K562 (cell line): ENCODE results near the gene MGAT4B. TPM values are rescaled to one million over a fixed set of nuclear protein-coding genes. Genes with fewer than 3 reads are reported as not detected.

Experiments
- CBX3 ChIP-seq, 2 experiments: IDR thresholded peaks; 1 replicate in 1 of 2; 2 replicates in 1 of 2; pipeline ENCODE4 v1.6.1; 2012; ENCODE audit warnings: inconsistent platforms in 2 of 2, low read length in 2 of 2, borderline replicate concordance in 1 of 2, control low read depth in 1 of 2
- EP300 ChIP-seq: IDR thresholded peaks from 2 replicates; pipeline ENCODE4 v1.6.1; 2012; ENCODE audit warnings: low read length, improper control_type of control experiment
- HINFP ChIP-seq: fragments of 450-650 bp; conservative IDR thresholded peaks from 2 replicates; pipeline ENCODE4 v1.6.1; 2016; ENCODE audit warnings: missing genetic modification characterization, low read depth, mild to moderate bottlenecking, control low read depth, missing compliant biosample characterization
- MTA2 ChIP-seq: fragments of 450-650 bp; IDR thresholded peaks from 2 replicates; pipeline ENCODE4 v1.6.1; 2016; ENCODE audit warnings: low read depth
- POLR2A ChIP-seq: fragments of 450-650 bp; conservative IDR thresholded peaks from 2 replicates; pipeline ENCODE4 v1.6.1; 2016
- RHOXF2B ChIP-seq: fragments of 250-450 bp; sonication (Bioruptor Pico); conservative IDR thresholded peaks from 2 replicates; pipeline ENCODE4 v1.5.1; 2021
- RREB1 ChIP-seq: fragments of 250-450 bp; sonication (Bioruptor Pico); IDR thresholded peaks from 2 replicates; pipeline ENCODE4 v1.4.0; 2020
- SLC30A9 ChIP-seq: fragments of 250-450 bp; sonication (Bioruptor Pico); IDR thresholded peaks from 2 replicates; pipeline ENCODE4 v1.8.0; 2022; ENCODE audit warnings: mild to moderate bottlenecking, moderate library complexity
- SMARCA5 ChIP-seq: fragments of 450-650 bp; IDR thresholded peaks from 2 replicates; pipeline ENCODE4 v1.6.1; 2016
- SMARCB1 ChIP-seq: IDR thresholded peaks from 2 replicates; pipeline ENCODE4 v1.6.1; 2011; ENCODE audit warnings: improper control_type of control experiment, low read depth; ENCODE audit not compliant: insufficient read length
- TCF15 ChIP-seq: fragments of 250-450 bp; sonication (Bioruptor Pico); IDR thresholded peaks from 2 replicates; pipeline ENCODE4 v1.8.0; 2022; ENCODE audit warnings: moderate library complexity, mild to moderate bottlenecking, inconsistent platforms
- THAP12 ChIP-seq: fragments of 250-450 bp; sonication (Bioruptor Pico); IDR thresholded peaks from 2 replicates; pipeline ENCODE4 v1.9.0; 2021; ENCODE audit warnings: mild to moderate bottlenecking, inconsistent platforms
- TOE1 ChIP-seq, 2 experiments: fragments of 450-650 bp in 1 of 2; sonication (generic) in 1 of 2; formaldehyde crosslinking in 1 of 2; IDR thresholded peaks; 2 replicates each; pipeline versions ENCODE4 v1.7.1 to v1.8.0; 2016 to 2022; ENCODE audit warnings: borderline replicate concordance in 2 of 2, mild to moderate bottlenecking in 2 of 2, antibody characterized with exemption in 1 of 2, inconsistent platforms in 1 of 2, low read depth in 1 of 2, missing genetic modification reagents in 1 of 2, moderate library complexity in 1 of 2
- WHSC1 ChIP-seq: IDR thresholded peaks from one replicate; pipeline ENCODE4 v1.6.1; 2012; ENCODE audit warnings: low read length, control low read depth, inconsistent platforms
- ZFP1 ChIP-seq: fragments of 450-650 bp; formaldehyde crosslinking; IDR thresholded peaks from 2 replicates; pipeline ENCODE4 v1.4.0; 2020; ENCODE audit warnings: mild to moderate bottlenecking, mixed read lengths
- ZNF121 ChIP-seq: sonication (generic); formaldehyde crosslinking; conservative IDR thresholded peaks from 2 replicates; pipeline ENCODE4 v1.8.0; 2022; ENCODE audit warnings: missing genetic modification reagents
- ZNF133 ChIP-seq: fragments of 250-450 bp; sonication (Bioruptor Pico); IDR thresholded peaks from 2 replicates; pipeline ENCODE4 v1.4.0; 2020; ENCODE audit warnings: mild to moderate bottlenecking
- ZNF146 ChIP-seq: IDR thresholded peaks from one replicate; pipeline ENCODE4 v1.6.1; 2018; ENCODE audit warnings: missing compliant biosample characterization; ENCODE audit not compliant: unreplicated experiment
- ZNF23 ChIP-seq: fragments of 250-450 bp; sonication (Bioruptor Pico); IDR thresholded peaks from 2 replicates; pipeline ENCODE4 v1.4.0; 2020; ENCODE audit warnings: mild to moderate bottlenecking
- ZNF717 ChIP-seq: fragments of 250-450 bp; sonication (Bioruptor Pico); IDR thresholded peaks from 2 replicates; pipeline ENCODE4 v1.5.0; 2021
- ZNF77 ChIP-seq: fragments of 250-450 bp; sonication (Bioruptor Pico); IDR thresholded peaks from 2 replicates; pipeline ENCODE4 v1.5.0; 2020
- polyA plus RNA-seq, 8 experiments: library from polyadenylated mRNA; depleted of rRNA in 4 of 8; stranded (reverse) in 5 of 8; unstranded in 3 of 8; fragments of >200 nt; fragmentation: Nextera tagmentation in 2 of 8; fragmentation: Illumina TruSeq in 1 of 8; extraction: Ambion mirVana in 2 of 8; extraction: Trizol in 1 of 8; gene quantifications; 2 replicates each; pipeline versions ENCODE4 v1.2.1 to v1.2.3, GENCODE V29; 2011 to 2014; ENCODE audit warnings: inconsistent platforms in 1 of 8, missing spikeins in 1 of 8
- total RNA-seq, 7 experiments: library from RNA; depleted of rRNA in 6 of 7; stranded (reverse); fragments of >200 nt in 6 of 7; fragmentation: Illumina TruSeq in 2 of 7; extraction: Trizol in 2 of 7; gene quantifications; 2 replicates each; pipeline versions ENCODE4 v1.2.1 to v1.2.3, GENCODE V29; 2011 to 2021; ENCODE audit warnings: low replicate concordance in 1 of 7

The MGAT4B gene
- total and polyA plus RNA-seq, 9 of the 15 experiments (the other 6 are each of a cell fraction or from before 2014, with no cell fraction given): 0.34 to 133 (median 75.4) TPM

- TF ChIP-seq MTA2 (no peak), POLR2A (no peak), ZNF133 (CRISPR knock-in tag) (no peak), CBX3 (IDR thresholded peaks at IDR 0.05; ENCODE audit: borderline replicate concordance in 1 of 2, low read length in 2 of 2) (no peak), THAP12 (CRISPR knock-in tag) (no peak), ZNF717 (no peak), WHSC1 (no peak), ZNF77 (CRISPR knock-in tag) (no peak), ZFP1 (0 out of 2 replicates have a peak, but pooled peaks have one; percentile 41), ZNF23 (no peak), RHOXF2B (CRISPR knock-in tag) (no peak), TCF15 (CRISPR knock-in tag) (no peak), SLC30A9 (no peak), ZNF121 (CRISPR knock-in tag) (no peak), SMARCB1 (no peak), SMARCA5 (no peak), ZNF146 (CRISPR knock-in tag) (no peak), HINFP (tag) (no peak), RREB1 (CRISPR knock-in tag) (0 out of 2 replicates have a peak, but pooled peaks have one; percentile 16), EP300 (no peak), TOE1 (IDR thresholded peaks at IDR 0.05; ENCODE audit: borderline replicate concordance) (no peak), TOE1 (CRISPR knock-in tag; IDR thresholded peaks at IDR 0.05; ENCODE audit: borderline replicate concordance, low read depth) (no peak)
These were observed 13.4 kb upstream of the MGAT4B start (continued) for GRCh38 chr5:179820127-179820482.
